ENCODE data around the gene ARHGEF28.

GRCh38 chr5:73915345-73915744 is 289.3 kb downstream of the ARHGEF28 start:
- TF ChIP-seq EZH2phosphoT487 (IDR thresholded peaks at IDR 0.05; ENCODE audit: low read length) (no peak), CTCF (IDR thresholded peaks at IDR 0.05; ENCODE audit: low read length) (no peak)
